Measurements from ENCODE around the gene SPHK2.
A peak's percentile ranks its signal among the peaks of the same experiment; 100 is the strongest.

DNA sequence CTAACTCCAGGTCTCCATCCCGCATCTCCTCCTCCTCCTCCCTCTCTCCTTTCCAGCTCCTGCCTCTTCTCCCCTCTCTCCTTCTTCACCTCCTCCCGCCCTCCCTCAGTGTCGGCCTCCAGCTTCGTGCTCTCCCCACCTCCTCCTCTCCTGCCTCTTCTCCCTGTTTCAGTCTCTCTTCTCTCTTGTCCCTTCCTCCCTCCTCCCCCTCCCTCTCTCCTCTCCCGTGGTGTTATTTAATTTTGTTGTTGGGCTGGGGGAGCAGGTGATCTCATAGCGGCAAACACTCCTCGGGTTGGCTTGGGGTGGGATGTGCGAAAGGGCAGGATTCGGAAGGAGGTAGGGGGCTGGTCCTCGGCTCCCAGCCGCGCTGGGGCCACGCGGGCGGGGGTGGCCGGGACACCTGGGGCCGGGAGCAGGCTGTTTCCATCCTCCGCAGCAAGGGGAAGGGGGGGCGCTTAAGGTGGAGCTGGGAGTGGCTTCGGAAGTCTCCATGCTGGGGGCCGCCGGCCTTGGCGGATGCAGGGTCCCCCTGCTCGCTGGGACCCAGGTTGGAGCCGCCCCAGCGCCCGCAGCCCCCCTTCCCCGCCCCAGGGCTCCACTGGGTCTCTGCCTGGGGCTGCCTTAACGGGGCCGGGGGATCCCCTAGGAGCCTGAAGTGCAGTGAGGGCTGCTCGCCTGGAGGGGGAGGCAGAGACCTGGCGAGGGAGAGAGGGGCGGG, 26.9 kb downstream of the SPHK2 start, which contains the start of gene CA11:
- no peak for TF ChIP-seq POLR2A (IDR thresholded peaks at IDR 0.05)
- TF ChIP-seq, protein P1, sequence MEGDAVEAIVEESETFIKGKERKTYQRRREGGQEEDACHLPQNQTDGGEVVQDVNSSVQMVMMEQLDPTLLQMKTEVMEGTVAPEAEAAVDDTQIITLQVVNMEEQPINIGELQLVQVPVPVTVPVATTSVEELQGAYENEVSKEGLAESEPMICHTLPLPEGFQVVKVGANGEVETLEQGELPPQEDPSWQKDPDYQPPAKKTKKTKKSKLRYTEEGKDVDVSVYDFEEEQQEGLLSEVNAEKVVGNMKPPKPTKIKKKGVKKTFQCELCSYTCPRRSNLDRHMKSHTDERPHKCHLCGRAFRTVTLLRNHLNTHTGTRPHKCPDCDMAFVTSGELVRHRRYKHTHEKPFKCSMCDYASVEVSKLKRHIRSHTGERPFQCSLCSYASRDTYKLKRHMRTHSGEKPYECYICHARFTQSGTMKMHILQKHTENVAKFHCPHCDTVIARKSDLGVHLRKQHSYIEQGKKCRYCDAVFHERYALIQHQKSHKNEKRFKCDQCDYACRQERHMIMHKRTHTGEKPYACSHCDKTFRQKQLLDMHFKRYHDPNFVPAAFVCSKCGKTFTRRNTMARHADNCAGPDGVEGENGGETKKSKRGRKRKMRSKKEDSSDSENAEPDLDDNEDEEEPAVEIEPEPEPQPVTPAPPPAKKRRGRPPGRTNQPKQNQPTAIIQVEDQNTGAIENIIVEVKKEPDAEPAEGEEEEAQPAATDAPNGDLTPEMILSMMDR (IDR thresholded peaks at IDR 0.05) = peak; percentile 82 to 98 (median 90)
